ENCODE data around the gene NAA25. TPM values are rescaled to one million over a fixed set of nuclear protein-coding genes. Genes with fewer than 3 reads are reported as not detected.
"Not testable (repeated sequence)": the region's sequence is repeated elsewhere in the genome, so short reads cannot be mapped to it uniquely, and the experiment has no call there.

NAA25 gene
- polyA plus RNA-seq, 3 donors, result 18.0 to 27.4 (median 21.4) TPM

DNA sequence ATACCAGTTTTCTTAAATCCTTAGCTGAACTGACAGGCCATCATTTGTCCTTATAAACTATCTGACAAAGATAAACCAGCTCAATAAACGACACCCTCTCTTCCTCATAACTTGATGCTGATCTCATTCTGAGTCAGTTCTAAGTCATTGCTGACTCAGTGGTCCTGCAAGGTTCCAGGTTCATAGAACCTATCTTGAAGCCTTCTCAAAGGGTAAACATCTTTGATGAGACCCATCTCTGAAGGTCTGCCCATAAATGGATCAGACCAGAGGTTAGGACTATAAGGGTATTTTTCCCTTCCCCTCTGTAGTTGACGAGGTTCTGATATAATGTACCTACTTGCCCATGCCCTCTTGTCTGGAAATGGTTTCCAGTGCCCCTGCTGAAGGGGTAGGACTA is 11.9 kb downstream of the NAA25 start:
- DNase-seq (ENCODE audit: extremely low read depth in 1 of 11, low read depth in 9 of 11, low spot score in 4 of 11), result no peak

DNA sequence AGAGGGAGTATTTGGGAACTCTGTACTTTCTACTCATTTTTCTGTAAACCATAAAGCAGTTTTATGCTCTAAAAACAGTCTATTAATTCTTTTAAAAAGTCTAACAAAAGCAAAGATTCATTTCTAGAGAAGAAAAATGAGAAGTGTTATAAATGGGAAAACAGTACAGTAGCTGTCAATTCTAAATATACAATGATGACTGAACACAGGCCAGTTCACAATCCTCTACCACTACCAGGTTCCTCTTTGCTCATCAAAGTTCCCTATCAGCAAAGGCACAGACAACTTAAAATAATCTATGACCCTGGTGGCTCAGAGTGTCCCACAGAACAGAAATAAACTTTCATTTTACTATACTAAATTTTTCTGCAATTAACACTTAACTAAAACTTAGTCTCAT is 12.5 kb downstream of the NAA25 start:
- no peak for DNase-seq (ENCODE audit: extremely low read depth in 1 of 11, low read depth in 9 of 11, low spot score in 4 of 11)

DNA sequence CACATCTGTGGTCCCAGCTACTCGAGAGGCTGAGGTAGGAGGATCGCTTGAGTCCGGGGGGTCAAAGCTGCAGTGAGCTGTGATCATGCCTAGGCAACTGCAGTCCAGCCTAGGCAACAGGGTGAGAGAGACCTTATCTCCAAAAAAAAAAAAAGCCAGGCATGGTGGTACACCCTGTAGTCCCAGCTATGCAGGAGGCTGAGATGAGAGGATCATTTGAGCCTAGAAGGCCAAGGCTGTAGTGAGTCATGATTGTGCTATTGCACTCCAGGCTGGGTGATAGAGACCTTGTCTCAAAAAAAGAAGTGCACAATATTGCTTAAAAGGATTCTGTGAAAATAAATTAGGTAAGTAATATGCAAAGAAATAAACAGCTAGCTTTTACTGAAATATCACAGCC is 17.0 kb downstream of the NAA25 start:
- DNase-seq (ENCODE audit: extremely low read depth in 1 of 11, low read depth in 9 of 11, low spot score in 4 of 11), result no peak

DNA sequence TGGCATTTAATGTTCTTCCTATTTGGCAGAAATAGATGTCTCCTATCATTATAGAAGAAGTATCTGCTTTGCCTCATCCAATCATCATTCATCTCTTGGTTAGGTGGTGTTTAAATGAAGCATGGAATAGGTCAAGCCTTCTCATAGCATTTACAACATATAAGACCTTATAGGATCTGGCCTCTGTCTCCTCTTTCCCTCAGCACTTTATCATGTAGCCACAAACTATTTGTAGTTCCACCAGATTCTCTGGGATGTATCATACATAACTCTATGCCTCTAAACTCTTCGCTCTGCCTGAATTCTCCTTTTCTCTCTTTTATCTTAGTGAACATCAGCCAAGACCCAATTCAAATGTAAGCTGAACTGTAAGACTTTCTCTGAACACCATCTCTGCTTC is 20.7 kb downstream of the NAA25 start:
- DNase-seq (ENCODE audit: extremely low read depth in 1 of 11, low read depth in 9 of 11, low spot score in 4 of 11), result no peak

DNA sequence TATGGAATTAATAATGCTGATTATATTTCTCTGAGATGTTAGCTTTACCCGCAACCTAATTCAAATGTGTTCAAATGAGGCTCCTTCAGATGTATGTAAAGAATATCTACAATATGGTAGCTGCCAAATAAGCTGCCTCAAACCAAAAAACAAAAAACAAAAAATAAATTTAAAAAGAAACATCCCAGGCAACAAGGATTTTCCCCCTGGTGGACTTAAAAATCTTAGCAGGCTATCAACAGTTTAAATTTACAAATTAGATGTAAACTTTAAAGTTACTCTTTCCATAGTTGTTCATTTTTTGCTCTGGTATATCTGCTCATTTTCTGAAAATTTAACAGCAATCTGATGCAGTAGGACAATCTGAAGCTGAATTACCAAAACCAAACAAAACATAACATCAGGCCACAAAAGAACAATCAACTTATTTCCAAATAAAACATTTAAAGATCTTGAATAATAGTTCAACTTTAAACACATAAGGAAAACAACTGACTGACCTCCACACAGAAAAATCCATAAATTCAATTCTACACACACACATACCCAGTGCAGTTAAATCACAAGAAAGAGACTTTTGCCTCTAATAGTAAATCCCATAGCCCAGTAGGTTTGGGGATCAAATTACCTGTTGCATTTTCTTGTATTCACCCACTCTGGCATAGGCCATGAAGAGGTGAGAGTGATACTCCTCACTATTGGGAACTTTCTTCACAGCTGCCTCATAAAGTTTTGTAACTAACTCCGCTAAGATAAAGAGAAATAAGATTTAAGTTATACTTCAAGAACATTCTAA is 21.3 kb downstream of the NAA25 start:
- DNase-seq (ENCODE audit: extremely low read depth in 1 of 11, low read depth in 9 of 11, low spot score in 4 of 11), result no peak

DNA sequence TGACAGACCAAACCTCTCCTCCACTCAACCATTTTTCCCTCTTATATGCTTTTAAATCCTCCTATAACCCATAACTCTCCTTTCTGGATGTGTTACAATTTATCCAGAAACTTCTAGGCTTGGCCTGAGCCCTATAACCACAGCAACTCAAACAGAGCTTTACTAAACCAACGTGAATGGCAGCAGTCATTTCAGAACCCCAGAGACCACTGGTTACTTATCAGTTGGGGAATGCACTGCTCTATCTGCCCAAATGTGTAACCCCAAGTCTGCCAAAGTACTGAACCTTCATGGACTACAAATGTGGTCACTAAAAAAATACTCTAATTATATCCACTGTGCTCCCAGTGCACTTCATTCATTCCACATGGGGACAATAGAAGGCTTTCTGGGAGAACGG is 42.0 kb downstream of the NAA25 start:
- DNase-seq (ENCODE audit: extremely low read depth in 1 of 11, low read depth in 9 of 11, low spot score in 4 of 11), result no peak

DNA sequence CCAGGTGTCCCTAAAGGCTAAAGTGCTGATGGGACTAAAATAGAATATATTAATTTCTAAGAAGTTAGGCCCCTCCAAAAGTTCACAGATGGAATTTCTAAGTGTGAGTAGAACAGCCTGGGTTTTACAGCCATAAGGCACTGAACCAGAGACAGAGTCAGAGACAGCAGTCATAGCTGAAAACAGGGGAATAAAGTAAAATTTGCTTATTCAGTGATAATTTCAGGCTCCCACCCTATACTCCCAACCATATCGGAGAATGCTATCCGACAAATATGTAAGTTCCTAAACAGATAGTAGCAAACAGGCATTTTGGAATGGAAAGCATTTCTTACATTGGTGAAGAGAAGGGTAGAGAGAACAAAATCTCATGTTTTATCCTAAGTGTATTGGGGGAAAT is 45.3 kb downstream of the NAA25 start:
- DNase-seq (ENCODE audit: extremely low read depth in 1 of 11, low read depth in 9 of 11, low spot score in 4 of 11), result no peak

DNA sequence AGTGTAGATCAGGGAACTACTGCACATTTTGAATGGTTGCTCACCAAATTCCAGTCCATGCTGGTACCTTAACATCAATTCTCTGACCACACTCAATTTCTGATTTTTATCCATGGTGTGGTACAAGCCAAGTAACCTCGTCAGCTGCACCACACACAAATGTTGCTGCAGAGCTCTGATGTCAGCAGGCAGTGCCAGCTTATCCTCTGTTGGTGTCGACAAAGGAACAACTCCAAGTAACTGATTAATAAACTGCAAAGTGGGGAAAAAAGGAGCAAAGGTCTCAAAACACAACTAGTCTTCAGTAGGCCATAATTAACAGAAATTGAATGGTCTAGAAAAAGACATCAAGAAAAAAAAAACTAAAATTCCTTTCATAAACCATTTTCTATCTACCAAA is 47.4 kb downstream of the NAA25 start:
- DNase-seq (ENCODE audit: extremely low read depth in 1 of 11, low read depth in 9 of 11, low spot score in 4 of 11), result peak in 1 of 11 donors; percentile 12

DNA sequence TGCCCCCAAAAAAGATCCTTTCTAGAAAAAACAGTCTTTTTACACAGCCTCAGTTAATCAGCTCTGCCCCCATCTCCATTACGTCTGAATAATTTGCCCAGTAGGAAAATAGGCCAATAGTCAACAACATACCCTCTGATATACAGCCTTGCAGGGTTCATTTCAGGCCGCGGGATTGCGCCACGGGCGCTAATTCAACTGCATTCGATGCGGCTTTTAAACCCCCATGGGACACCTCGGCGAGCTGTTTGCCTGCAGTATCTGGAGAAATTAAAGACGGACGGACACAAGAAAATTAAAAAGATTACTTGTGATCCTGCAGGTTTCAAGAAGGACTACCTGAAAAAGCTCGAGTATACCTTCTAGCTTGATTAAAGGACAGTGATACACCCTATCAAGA is 59.2 kb downstream of the NAA25 start:
- no peak for DNase-seq (ENCODE audit: extremely low read depth in 1 of 11, low read depth in 9 of 11, low spot score in 4 of 11)

DNA sequence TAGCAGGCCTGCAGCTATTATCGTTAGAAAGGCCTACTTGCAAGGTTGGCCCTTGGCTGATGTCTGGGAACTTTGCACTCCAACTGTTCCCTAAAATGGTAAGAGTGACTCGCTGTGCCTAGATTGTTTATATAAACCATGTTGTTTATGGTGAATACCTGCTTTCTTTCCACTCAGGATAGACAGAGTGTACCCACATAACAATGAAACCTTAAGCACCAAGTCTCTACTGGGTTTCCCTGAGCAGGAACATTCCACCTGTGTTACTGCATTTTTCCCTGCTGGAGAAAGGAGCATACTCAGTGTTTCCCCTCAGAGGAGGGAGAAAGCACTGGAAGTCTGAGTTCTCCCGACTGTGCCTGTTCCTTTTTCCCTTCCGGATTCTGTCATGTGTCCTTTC is 62.6 kb downstream of the NAA25 start:
- DNase-seq (ENCODE audit: extremely low read depth in 1 of 11, low read depth in 9 of 11, low spot score in 4 of 11), result no peak

DNA sequence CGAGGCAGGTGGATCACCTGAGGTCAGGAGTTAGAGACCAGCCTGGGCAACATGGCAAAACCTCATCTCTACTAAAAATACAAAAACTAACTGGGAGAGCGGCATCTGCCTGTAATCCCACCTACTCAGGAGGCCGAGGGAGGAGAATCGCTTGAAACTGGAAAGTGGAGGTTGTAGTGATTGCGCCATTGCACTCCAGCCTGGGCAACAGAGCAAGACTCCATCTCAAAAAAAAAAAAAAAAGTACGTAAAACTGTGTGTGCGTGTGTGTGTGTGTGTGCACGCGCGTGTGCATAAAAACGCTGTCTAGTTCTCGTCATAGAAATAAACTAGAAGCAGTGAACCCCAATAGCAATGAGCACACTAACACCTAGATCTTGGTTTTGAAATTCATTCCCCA is 72.0 kb downstream of the NAA25 start:
- DNase-seq (ENCODE audit: extremely low read depth in 1 of 11, low read depth in 9 of 11, low spot score in 4 of 11), result not testable (repeated sequence)

DNA sequence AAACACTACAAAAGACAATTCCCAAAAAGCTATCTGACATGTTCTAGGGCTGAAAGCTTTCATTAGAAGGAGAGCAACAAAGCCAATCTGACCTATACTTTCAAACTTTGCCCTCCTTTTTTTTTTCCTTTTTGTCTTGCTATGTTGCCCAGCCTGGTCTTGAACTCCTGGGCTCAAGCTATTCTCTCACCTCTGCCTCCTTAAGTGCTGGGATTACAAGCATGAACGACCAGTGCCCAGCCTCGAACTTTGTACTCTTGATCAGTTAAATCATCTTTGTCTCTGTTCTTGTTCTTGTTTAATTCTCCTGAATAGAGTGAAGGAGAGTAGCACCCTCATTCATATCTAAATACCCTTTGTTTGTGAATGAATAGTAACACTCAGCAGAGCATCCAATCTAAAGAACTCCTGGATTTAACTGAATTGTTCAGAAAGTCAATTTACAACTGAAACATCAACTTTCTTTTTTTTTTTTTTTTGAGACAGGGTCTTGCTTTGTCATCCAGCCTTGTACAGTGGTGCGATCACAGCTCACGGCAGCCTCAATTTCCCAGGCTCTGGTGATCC is 73.3 kb downstream of the NAA25 start:
- no peak for DNase-seq (ENCODE audit: extremely low read depth in 1 of 11, low read depth in 9 of 11, low spot score in 4 of 11)

DNA sequence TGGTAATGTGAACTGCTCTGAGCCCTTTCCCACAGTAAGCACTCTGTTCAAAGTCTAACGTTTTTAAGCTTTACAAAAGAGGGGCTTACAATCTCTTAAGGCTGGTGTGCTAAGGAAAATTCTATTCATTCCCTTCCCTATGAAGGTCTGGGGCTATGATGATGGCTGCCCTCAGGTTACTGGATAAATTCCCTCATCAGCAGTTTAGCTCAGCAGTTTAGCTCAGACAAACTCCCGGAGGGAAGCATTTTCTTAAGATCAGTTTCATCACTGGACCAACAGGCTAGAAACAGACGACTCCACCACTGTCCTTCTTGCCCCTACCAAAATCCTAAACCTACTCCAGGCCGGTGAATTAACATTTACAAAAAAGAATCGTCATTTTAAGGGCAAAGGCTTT is 76.3 kb downstream of the NAA25 start:
- DNase-seq (ENCODE audit: extremely low read depth in 1 of 11, low read depth in 9 of 11, low spot score in 4 of 11), result no peak

DNA sequence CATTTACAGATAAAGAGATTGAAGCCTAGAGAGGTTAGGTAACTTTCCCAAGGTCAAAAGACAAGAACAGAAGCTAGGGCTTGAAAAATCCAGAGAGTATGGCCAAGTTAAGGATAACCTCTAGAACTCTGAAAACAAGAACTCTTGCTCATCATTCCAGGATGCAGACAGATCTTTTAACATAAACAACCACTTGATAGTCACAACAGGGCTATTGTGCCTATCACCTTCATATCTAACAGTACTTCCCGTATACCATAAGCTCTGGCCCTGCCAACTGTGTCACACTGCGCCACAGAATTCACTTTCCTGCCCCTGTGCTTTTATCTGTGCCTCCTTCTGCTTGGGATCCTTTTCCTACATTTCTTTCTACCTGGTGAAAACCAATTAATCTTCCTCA is 77.1 kb downstream of the NAA25 start:
- no peak for DNase-seq (ENCODE audit: extremely low read depth in 1 of 11, low read depth in 9 of 11, low spot score in 4 of 11)

DNA sequence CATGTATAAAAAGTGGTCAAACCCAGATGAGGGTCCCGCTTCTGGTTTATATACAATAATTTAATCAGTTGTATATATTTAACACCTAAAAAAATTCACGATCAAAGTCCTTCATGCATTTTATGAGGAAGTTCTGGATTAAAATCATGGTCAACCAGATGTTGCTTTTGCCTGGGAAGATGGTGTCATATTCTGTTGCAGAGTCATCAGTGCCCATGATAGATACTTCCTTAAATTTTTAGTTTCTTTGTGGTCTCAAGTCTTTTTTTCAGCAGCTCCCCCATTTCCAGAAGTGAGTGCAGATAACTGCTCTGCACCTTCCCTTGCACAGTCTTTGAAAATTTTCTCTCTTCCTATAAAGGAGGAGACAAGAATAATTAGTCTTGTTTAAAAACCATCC is 79.3 kb downstream of the NAA25 start:
- no peak for DNase-seq (ENCODE audit: extremely low read depth in 1 of 11, low read depth in 9 of 11, low spot score in 4 of 11)

DNA sequence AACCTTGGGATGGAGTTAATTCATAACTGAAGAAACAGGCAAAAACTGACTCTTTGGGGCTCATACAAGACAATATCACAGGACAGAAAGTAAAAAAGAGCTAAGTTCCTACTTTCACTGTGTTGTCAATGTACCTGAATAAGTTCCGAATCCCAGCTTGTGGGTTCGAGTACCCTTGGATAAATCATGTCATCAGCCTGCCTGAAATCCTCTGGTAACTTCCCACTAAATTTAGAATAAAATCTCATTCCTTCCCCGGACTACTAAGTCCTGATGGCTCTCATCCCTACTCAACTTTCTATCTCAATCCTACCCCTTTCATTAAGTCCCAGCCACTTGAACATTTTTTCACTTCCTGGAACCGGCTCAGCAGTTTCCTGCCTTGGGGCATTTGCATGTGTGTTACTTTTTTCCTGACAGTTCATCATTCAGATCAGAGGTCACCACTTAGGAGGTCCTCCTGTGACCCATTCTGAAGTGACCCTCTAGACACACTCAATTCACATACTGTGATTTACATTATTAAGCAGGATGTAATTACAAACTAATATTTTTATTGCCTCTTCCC is 82.7 kb downstream of the NAA25 start:
- DNase-seq (ENCODE audit: extremely low read depth in 1 of 11, low read depth in 9 of 11, low spot score in 4 of 11), result no peak

DNA sequence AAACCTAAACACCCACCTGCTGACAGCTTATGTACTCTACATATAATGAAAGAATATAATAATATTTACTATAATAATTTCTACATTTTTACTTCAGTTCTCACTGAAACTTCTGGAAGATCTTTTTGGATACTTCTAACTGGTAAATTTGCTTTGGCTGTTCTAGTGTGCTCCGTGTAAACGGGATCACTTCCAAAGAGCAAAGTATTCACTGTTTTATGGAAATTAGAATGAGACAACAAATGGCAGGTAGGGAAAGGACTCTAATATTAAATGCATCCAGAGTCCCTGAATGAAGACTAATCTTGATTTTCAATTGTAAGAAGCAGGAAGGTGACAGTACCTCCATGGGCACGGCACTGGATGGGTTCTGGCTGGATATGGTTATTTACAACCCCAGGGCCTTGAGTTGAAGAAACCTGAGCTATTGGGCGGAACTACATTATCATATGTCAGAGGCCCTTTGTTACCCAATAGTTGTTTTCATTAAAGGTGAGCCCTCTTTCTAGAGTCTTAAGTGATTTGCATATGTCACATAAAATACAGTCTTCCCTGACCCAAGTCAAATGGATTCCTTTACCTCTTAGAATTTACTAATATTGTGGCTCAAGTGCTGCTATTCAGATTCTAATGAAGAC is 84.7 kb downstream of the NAA25 start:
- no peak for DNase-seq (ENCODE audit: extremely low read depth in 1 of 11, low read depth in 9 of 11, low spot score in 4 of 11)

DNA sequence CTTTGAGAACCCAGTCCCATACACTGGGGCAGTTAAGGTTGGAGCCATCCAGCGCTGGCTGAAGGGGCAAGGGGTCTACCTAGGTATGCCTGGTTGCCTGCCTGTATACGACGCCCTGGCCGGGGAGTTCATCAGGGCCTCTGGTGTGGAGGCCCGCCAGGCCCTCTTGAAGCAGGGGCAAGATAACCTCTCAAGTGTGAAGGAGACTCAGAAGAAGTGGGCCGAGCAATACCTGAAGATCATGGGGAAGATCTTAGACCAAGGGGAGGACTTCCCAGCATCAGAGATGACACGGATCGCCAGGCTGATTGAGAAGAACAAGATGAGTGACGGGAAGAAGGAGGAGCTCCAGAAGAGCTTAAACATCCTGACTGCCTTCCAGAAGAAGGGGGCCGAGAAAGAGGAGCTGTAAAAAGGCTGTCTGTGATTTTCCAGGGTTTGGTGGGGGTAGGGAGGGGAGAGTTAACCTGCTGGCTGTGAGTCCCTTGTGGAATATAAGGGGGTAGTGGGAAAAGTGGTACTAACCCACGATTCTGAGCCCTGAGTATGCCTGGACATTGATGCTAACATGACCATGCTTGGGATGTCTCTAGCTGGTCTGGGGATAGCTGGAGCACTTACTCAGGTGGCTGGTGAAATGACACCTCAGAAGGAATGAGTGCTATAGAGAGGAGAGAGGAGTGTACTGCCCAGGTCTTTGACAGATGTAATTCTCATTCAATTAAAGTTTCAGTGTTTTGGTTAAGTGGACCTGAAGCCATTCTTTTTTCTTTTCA is 86.2 kb downstream of the NAA25 start:
- DNase-seq (ENCODE audit: extremely low read depth in 1 of 11, low read depth in 9 of 11, low spot score in 4 of 11), result no peak

DNA sequence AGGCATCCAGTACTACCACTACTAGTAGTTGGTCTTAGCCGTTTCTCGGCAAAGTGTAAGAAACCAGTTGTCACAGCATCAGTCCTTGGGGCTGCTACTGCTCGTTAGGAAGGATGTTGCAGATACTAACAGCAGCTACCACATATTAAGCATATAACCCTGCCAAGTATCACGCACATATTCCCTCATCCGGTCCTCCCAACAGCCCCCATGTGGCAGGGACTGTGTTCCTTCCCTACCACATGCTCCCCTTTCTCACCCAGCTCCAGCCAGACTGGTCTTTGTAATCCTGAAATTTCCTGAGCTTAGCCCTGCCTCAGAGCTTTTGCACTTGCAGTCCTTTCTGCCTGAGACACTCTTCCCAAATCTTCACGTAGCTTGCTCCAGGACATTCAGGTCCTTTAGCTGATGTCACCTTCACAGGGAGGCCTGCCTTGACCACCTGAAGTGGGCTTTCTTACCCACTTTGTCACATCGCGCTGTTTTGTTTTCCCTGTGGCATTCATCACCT is 87.6 kb downstream of the NAA25 start:
- DNase-seq (ENCODE audit: extremely low read depth in 1 of 11, low read depth in 9 of 11, low spot score in 4 of 11), result no peak
